ENCODE measurements around the gene FPGT. TPM values are rescaled to one million over a fixed set of nuclear protein-coding genes. Genes with fewer than 3 reads are reported as not detected.
A peak's percentile ranks its signal among the peaks of the same experiment; 100 is the strongest.

Gene FPGT
- total and polyA plus RNA-seq, 2 of the 13 experiments (the other 11 are each of a cell fraction or from before 2014, with no cell fraction given): 4.3 to 9.8 TPM

DNA sequence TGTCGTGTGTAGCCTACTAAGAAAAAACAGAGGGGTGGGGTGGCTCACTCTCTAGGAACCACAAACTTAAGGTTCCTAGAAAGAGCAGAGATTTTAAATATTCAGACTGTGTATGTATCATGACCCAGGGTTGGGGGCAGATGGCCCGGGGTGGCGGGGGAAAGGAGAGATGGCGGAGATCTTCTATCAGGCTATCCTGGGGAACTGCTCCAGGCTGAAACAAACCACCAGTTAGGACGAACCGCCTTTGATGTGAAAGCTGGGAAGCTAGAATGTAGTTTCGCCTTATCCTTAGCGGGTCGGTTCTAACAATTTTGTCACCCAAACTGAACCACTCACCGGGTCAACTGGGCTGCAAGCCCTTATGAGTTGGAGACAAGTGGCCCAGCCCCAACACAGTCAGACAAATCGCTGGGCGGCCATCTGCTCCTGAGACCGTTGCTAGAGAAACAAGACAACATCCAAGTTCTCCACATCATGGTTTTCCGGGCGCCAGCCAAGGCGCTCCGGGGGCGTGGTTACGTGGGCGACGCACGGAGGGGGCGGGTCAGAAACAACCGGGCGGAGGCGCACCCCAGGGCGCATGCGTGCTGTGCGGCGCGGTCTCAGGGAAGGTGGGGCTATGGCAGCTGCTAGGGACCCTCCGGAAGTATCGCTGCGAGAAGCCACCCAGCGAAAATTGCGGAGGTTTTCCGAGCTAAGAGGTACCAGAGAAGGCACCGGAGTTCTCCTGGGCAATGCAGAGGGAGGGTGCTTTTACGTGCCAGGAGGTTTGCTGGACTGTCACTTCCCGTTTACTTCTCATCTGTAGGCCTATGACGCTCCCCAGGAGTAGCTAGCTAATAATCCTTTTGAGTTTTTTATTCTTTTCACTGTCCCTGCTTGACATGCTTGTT, at the start of gene FPGT, which contains the start of gene LRRIQ3 (continued):
- TF ChIP-seq, protein P1, sequence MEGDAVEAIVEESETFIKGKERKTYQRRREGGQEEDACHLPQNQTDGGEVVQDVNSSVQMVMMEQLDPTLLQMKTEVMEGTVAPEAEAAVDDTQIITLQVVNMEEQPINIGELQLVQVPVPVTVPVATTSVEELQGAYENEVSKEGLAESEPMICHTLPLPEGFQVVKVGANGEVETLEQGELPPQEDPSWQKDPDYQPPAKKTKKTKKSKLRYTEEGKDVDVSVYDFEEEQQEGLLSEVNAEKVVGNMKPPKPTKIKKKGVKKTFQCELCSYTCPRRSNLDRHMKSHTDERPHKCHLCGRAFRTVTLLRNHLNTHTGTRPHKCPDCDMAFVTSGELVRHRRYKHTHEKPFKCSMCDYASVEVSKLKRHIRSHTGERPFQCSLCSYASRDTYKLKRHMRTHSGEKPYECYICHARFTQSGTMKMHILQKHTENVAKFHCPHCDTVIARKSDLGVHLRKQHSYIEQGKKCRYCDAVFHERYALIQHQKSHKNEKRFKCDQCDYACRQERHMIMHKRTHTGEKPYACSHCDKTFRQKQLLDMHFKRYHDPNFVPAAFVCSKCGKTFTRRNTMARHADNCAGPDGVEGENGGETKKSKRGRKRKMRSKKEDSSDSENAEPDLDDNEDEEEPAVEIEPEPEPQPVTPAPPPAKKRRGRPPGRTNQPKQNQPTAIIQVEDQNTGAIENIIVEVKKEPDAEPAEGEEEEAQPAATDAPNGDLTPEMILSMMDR (CRISPR knock-in tag; IDR thresholded peaks at IDR 0.05): no peak
- TF ChIP-seq, protein P2, sequence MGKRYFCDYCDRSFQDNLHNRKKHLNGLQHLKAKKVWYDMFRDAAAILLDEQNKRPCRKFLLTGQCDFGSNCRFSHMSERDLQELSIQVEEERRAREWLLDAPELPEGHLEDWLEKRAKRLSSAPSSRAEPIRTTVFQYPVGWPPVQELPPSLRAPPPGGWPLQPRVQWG (CRISPR knock-in tag; IDR thresholded peaks at IDR 0.05; ENCODE audit: borderline replicate concordance, low read depth): no peak
- TF ChIP-seq ZNF552 (CRISPR knock-in tag; IDR thresholded peaks at IDR 0.05; ENCODE audit: borderline replicate concordance) (no peak), SMAD9 (CRISPR knock-in tag; IDR thresholded peaks at IDR 0.05) (no peak), ZNF776 (CRISPR knock-in tag; IDR thresholded peaks at IDR 0.05) (no peak), TCF7 (IDR thresholded peaks at IDR 0.05; ENCODE audit: low read depth) (peak; percentile 7; the same call in 1 of the 2 replicates), ELF3 (CRISPR knock-in tag; IDR thresholded peaks at IDR 0.05) (peak; percentile 46; the same call in 1 of the 2 replicates), GABPA (IDR thresholded peaks at IDR 0.05; ENCODE audit: low read depth, low read length) (no peak), GABPA (CRISPR knock-in tag; IDR thresholded peaks at IDR 0.05; ENCODE audit: low read depth) (peak; percentile 73; the same call in 1 of the 2 replicates), ARID2 (CRISPR knock-in tag; IDR thresholded peaks at IDR 0.05; ENCODE audit: borderline replicate concordance) (no peak), TMF1 (CRISPR knock-in tag; IDR thresholded peaks at IDR 0.05; ENCODE audit: low read depth) (no peak), NFE2 (CRISPR knock-in tag; IDR thresholded peaks at IDR 0.05) (no peak), ZNF143 (CRISPR knock-in tag; IDR thresholded peaks at IDR 0.05) (no peak), YEATS4 (CRISPR knock-in tag; IDR thresholded peaks at IDR 0.05; ENCODE audit: borderline replicate concordance) (peak; percentile 53; the same call in 1 of the 2 replicates), SALL2 (CRISPR knock-in tag; IDR thresholded peaks at IDR 0.05) (no peak), HNF4A (CRISPR knock-in tag; IDR thresholded peaks at IDR 0.05) (no peak), ZSCAN30 (CRISPR knock-in tag; IDR thresholded peaks at IDR 0.05) (no peak)
- TF ChIP-seq, protein P3, sequence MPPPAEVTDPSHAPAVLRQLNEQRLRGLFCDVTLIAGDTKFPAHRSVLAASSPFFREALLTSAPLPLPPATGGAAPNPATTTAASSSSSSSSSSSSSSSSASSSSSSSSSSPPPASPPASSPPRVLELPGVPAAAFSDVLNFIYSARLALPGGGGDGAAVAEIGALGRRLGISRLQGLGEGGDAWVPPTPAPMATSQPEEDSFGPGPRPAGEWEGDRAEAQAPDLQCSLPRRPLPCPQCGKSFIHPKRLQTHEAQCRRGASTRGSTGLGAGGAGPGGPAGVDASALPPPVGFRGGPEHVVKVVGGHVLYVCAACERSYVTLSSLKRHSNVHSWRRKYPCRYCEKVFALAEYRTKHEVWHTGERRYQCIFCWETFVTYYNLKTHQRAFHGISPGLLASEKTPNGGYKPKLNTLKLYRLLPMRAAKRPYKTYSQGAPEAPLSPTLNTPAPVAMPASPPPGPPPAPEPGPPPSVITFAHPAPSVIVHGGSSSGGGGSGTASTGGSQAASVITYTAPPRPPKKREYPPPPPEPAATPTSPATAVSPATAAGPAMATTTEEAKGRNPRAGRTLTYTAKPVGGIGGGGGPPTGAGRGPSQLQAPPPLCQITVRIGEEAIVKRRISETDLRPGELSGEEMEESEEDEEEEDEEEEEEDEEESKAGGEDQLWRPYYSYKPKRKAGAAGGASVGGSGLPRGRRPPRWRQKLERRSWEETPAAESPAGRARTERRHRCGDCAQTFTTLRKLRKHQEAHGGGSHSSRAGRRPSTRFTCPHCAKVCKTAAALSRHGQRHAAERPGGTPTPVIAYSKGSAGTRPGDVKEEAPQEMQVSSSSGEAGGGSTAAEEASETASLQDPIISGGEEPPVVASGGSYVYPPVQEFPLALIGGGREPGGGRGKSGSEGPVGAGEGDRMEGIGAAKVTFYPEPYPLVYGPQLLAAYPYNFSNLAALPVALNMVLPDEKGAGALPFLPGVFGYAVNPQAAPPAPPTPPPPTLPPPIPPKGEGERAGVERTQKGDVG (CRISPR knock-in tag; IDR thresholded peaks at IDR 0.05; ENCODE audit: borderline replicate concordance): no peak
- TF ChIP-seq, protein P4, sequence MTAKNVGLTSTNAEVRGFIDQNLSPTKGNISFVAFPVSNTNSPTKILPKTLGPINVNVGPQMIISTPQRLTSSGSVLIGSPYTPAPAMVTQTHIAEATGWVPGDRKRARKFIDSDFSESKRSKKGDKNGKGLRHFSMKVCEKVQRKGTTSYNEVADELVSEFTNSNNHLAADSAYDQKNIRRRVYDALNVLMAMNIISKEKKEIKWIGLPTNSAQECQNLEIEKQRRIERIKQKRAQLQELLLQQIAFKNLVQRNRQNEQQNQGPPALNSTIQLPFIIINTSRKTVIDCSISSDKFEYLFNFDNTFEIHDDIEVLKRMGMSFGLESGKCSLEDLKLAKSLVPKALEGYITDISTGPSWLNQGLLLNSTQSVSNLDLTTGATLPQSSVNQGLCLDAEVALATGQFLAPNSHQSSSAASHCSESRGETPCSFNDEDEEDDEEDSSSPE (CRISPR knock-in tag; IDR thresholded peaks at IDR 0.05): 0 out of 2 replicates have a peak, but pooled peaks have one; percentile 41
- TF ChIP-seq, protein P5, sequence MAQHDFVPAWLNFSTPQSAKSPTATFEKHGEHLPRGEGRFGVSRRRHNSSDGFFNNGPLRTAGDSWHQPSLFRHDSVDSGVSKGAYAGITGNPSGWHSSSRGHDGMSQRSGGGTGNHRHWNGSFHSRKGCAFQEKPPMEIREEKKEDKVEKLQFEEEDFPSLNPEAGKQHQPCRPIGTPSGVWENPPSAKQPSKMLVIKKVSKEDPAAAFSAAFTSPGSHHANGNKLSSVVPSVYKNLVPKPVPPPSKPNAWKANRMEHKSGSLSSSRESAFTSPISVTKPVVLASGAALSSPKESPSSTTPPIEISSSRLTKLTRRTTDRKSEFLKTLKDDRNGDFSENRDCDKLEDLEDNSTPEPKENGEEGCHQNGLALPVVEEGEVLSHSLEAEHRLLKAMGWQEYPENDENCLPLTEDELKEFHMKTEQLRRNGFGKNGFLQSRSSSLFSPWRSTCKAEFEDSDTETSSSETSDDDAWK (CRISPR knock-in tag; IDR thresholded peaks at IDR 0.05): no peak
- TF ChIP-seq, protein P6, sequence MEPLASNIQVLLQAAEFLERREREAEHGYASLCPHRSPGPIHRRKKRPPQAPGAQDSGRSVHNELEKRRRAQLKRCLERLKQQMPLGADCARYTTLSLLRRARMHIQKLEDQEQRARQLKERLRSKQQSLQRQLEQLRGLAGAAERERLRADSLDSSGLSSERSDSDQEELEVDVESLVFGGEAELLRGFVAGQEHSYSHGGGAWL (CRISPR knock-in tag; IDR thresholded peaks at IDR 0.05): no peak
